OCI-LY3 (cell line): ENCODE results near the gene HEMK1.

Experiments
- H2AFZ ChIP-seq: fragments of 200-600, 300-600 bp; shearing (Covaris generic); 2 replicates; pipeline ENCODE4 v1.6.0; 2014; ENCODE audit warnings: antibody characterized with exemption, low read depth, low read length
- H3K27ac ChIP-seq: fragments of 200-600, 300-600 bp; sonication (generic); 2 replicates; pipeline ENCODE4 v1.5.1; 2014; ENCODE audit warnings: mild to moderate bottlenecking, low read length, moderate library complexity, mixed read lengths
- H3K27me3 ChIP-seq: fragments of 200-600, 300-600 bp; sonication (generic); 2 replicates; pipeline ENCODE4 v1.6.1; 2014; ENCODE audit warnings: low read depth, low read length, mixed read lengths
- H3K36me3 ChIP-seq: fragments of 200-600, 300-600 bp; sonication (generic); replicated peaks from 2 replicates; pipeline ENCODE3; 2014; ENCODE audit warnings: low read depth, low read length, mixed read lengths
- H3K4me1 ChIP-seq: fragments of 300-600, 200-600 bp; sonication (generic); 2 replicates; pipeline ENCODE4 v1.6.1; 2014; ENCODE audit warnings: low read length, mixed read lengths
- H3K4me2 ChIP-seq: fragments of 200-600, 300-600 bp; sonication (generic); 2 replicates; pipeline ENCODE4 v1.6.1; 2014; ENCODE audit warnings: low read length, mixed read lengths
- H3K4me3 ChIP-seq: fragments of 300-600, 200-600 bp; sonication (generic); 2 replicates; pipeline ENCODE4 v1.5.1; 2014; ENCODE audit warnings: antibody characterized with exemption, mild to moderate bottlenecking, low read length, moderate library complexity
- H3K79me2 ChIP-seq: fragments of 300-600, 200-600 bp; shearing (Covaris generic); 2 replicates; pipeline ENCODE4 v1.6.1; 2014; ENCODE audit warnings: mild to moderate bottlenecking, low read length, mixed read lengths
- H3K9ac ChIP-seq: fragments of 300-600, 200-600 bp; shearing (Covaris generic); 2 replicates; pipeline ENCODE4 v1.6.0; 2014; ENCODE audit warnings: mild to moderate bottlenecking, low read length, moderate library complexity
- H3K9me3 ChIP-seq: fragments of 200-600, 300-600 bp; shearing (Covaris generic); 2 replicates; pipeline ENCODE4 v1.6.1; 2014; ENCODE audit warnings: low read length, mixed read lengths; ENCODE audit not compliant: insufficient read depth
- H4K20me1 ChIP-seq: fragments of 200-600, 300-600 bp; sonication (generic); 2 replicates; pipeline ENCODE4 v1.6.1; 2016; ENCODE audit warnings: low read length, mixed read lengths; ENCODE audit not compliant: insufficient read depth
- EZH2phosphoT487 ChIP-seq: fragments of 200-600 bp; shearing (Covaris generic); IDR thresholded peaks from 2 replicates; pipeline ENCODE4 v1.6.1; 2018; ENCODE audit warnings: antibody characterized with exemption, mixed run types, low read depth
- TF ChIP-seq, protein P1 (sequence below): fragments of 200-600, 300-600 bp; sonication (generic); IDR thresholded peaks from 2 replicates; pipeline ENCODE4 v1.5.1; 2014; ENCODE audit warnings: antibody characterized with exemption, low read length, low read depth

The HEMK1 gene

DNA sequence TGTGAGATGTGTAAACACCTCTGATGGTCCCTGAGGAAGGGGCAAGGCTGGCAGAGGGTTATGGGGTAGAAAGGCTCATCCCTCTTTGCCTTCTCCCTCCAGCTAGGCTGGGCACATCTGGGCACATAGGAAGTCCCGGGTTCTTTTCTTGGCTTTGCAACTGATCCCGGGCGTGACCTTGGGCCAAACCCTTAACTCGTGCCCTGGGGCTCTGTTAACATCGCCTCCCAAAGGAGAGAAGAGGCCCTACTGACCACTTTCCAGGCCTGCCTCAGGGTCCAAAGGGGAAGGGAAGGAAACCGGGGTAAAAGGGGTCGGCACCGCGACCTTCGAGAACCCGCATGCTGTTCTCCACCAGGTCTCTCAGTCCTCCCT is 2.3 kb upstream of the HEMK1 start:
- Histone ChIP-seq H2AFZ (peak overlapping the region; percentile 43; the same call in 1 of the 2 replicates), H3K9ac (peak overlapping the region; percentile 68), H3K9me3 (no peaks in the 10 kb centered on the region), H3K27me3 (peaks cover 10% of the 10 kb centered on the region; the same call in 1 of the 2 replicates), H3K4me2 (peak overlapping the region; percentile 82), H3K4me3 (peak overlapping the region; percentile 99), H3K79me2 (peaks cover 10% of the 10 kb centered on the region; the same call in 1 of the 2 replicates), H3K4me1 (peaks cover 21% of the 10 kb centered on the region), H4K20me1 (no peaks in the 10 kb centered on the region), H3K27ac (no peak overlapping the region), H3K36me3 (no peaks in the 10 kb centered on the region)
- TF ChIP-seq, protein P1, sequence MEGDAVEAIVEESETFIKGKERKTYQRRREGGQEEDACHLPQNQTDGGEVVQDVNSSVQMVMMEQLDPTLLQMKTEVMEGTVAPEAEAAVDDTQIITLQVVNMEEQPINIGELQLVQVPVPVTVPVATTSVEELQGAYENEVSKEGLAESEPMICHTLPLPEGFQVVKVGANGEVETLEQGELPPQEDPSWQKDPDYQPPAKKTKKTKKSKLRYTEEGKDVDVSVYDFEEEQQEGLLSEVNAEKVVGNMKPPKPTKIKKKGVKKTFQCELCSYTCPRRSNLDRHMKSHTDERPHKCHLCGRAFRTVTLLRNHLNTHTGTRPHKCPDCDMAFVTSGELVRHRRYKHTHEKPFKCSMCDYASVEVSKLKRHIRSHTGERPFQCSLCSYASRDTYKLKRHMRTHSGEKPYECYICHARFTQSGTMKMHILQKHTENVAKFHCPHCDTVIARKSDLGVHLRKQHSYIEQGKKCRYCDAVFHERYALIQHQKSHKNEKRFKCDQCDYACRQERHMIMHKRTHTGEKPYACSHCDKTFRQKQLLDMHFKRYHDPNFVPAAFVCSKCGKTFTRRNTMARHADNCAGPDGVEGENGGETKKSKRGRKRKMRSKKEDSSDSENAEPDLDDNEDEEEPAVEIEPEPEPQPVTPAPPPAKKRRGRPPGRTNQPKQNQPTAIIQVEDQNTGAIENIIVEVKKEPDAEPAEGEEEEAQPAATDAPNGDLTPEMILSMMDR = no peak
- no peak for TF ChIP-seq EZH2phosphoT487

DNA sequence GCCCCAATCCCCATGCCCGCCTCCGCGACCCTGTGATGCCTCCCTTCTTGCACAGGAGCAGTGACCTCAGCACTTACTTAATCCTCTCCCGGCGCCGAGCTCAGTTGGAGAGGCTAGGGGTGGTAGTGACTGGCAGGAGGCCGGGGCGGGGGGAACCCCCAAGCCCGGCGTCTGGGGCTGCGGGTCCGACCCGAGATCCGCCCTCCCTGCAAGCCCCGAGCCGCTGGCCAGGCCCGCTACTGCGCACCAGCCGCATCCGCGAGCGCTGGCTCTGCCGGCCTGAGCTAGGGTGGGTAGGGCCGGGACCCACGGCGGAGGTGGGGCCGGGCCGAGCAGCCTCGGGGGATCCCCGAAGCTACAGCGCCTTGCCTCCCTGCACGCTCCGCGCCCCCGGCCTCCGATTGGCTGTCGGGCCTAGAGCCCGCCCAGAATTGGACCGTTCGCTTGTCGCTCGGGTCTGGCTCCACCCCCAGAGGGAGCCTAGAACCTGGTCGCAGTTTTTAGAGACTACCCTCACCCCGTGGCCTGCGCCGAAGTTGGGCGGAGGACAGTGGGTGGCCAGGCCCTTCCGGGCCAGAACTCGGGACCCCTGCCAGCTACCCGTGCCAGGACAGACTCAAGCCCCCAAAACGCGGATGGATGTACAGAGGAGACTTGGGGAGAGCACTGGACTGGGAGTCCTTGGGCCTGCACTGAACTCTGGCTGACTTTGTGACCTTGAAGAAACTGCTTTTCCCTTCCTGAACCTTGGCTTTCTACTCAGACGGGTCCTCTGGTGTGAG is 1.7 kb upstream of the HEMK1 start, which contains the start of gene C3orf18:
Gene C3orf18, minus strand, starts transcription at position 362 of the 782 bp plus-strand sequence. CDS start 2,048 bp downstream, outside the sequence.
- Histone ChIP-seq H3K4me1 (peaks cover 23% of the 10 kb centered on the region), H3K9me3 (no peaks in the 10 kb centered on the region), H3K79me2 (peaks cover 10% of the 10 kb centered on the region; the same call in 1 of the 2 replicates), H2AFZ (peak within 1 kb of the TSS; percentile 49; the same call in 1 of the 2 replicates), H3K9ac (peak within 1 kb of the TSS; percentile 72), H3K27me3 (peaks cover 10% of the 10 kb centered on the region; the same call in 1 of the 2 replicates), H3K4me3 (peak within 1 kb of the TSS; percentile 99), H3K4me2 (peak within 1 kb of the TSS; percentile 82), H3K27ac (peak within 1 kb of the TSS; percentile 36), H3K36me3 (peaks cover 3% of the 10 kb centered on the region), H4K20me1 (no peaks in the 10 kb centered on the region)
- TF ChIP-seq EZH2phosphoT487 = no peak

DNA sequence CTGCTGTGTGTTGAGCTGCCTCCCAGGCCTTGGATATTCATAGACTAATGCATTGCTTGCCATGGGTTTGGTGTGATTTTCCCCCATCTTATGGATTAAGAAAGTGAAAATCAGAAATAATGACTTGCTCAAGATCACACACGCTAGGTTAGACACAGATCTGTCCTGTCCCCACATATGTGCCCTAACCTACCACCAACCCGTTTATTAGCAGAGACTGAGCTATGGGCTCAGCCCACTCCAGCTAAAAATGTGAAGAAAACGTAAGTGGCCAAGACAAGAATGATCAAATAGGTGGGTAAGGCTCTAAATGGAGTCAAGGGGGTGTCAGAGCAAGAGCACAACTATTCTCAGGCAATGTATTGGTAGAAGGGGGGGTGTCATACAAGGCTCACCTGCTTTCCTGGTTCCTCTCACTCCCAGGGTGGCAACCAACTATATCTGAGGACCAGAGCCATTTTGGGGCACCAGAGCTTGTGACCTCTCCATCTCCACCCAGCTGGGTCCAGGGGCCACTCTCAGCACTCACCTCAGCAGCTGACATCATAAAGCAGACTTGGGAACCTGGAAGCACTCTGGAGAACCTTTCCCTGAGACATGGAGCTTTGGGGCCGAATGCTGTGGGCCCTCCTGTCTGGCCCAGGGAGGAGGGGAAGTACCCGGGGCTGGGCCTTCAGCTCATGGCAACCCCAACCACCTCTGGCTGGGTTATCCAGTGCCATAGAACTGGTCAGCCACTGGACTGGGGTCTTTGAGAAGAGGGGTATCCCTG is 1.4 kb downstream of the HEMK1 start:
- Histone ChIP-seq H3K27ac (no peak overlapping the region), H3K9ac (peak overlapping the region; percentile 87; the same call in 1 of the 2 replicates), H3K4me3 (peak overlapping the region; percentile 99)

DNA sequence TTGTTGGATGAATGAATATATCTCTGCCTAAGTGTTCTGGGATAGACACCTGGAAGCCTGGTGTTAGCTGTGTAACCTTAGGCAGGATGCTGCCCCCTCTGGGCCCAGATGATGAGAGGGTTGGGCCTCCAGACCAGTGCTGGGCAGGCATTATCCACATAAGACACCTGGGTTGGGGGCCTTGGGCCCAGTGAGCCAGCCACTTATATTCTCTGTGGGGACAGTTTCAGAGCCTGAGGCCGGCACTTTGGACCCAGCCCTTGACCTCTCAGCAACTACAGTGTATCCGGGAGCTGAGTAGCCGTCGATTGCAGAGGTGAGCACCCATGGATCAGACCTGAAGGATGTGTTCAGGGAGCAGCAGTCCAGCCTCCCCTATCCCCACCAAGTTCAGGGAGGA is 2.2 kb downstream of the HEMK1 start:
- Histone ChIP-seq H3K27me3 (peaks cover 5% of the 10 kb centered on the region; the same call in 1 of the 2 replicates), H3K36me3 (peaks cover 10% of the 10 kb centered on the region), H3K4me3 (no peak overlapping the region), H4K20me1 (no peaks in the 10 kb centered on the region), H3K79me2 (peaks cover 10% of the 10 kb centered on the region; the same call in 1 of the 2 replicates), H2AFZ (no peak overlapping the region), H3K9me3 (no peaks in the 10 kb centered on the region), H3K9ac (no peak overlapping the region), H3K4me2 (no peak overlapping the region), H3K4me1 (peaks cover 23% of the 10 kb centered on the region), H3K27ac (no peak overlapping the region)
- TF ChIP-seq EZH2phosphoT487 = no peak

More for the DNA sequence above, 1.4 kb downstream of the HEMK1 start:
- Histone ChIP-seq H3K4me2 (peak overlapping the region; percentile 82), H3K9me3 (no peaks in the 10 kb centered on the region), H3K79me2 (peaks cover 10% of the 10 kb centered on the region; the same call in 1 of the 2 replicates), H4K20me1 (no peaks in the 10 kb centered on the region), H2AFZ (no peak overlapping the region), H3K27me3 (peaks cover 10% of the 10 kb centered on the region; the same call in 1 of the 2 replicates), H3K36me3 (peaks cover 10% of the 10 kb centered on the region), H3K4me1 (peaks cover 23% of the 10 kb centered on the region)
- no peak for TF ChIP-seq EZH2phosphoT487
- TF ChIP-seq, protein P1 = no peak
